Esophagus muscularis mucosa (tissue), 4 donors: ENCODE data around the gene SLC30A10. TPM values are rescaled to one million over a fixed set of nuclear protein-coding genes. Genes with fewer than 3 reads are reported as not detected.
"Not testable (repeated sequence)": the region's sequence is repeated elsewhere in the genome, so short reads cannot be mapped to it uniquely, and the experiment has no call there.

Source experiments
- DNase-seq: peaks from one replicate; pipeline ENCODE4 v3.0.0-alpha.2; 2017; ENCODE audit errors: extremely low spot score
- H3K27ac ChIP-seq, 4 donors: fragments of 200-600 bp; sonication (generic); replicated peaks in 1 of 4; 1 replicate in 3 of 4; 2 replicates in 1 of 4; pipeline ENCODE4 v1.5.1; 2016 to 2019; ENCODE audit warnings: mild to moderate bottlenecking in 1 of 4
- H3K27me3 ChIP-seq, 4 donors: fragments of 200-600 bp; sonication (generic); one replicate each; pipeline versions ENCODE4 v1.5.1 to v1.6.0; 2016 to 2019
- H3K36me3 ChIP-seq, 4 donors: fragments of 200-600 bp; sonication (generic); one replicate each; pipeline ENCODE4 v1.5.1; 2016 to 2019
- H3K4me1 ChIP-seq, 4 donors: fragments of 200-600 bp; sonication (generic); one replicate each; pipeline ENCODE4 v1.5.1; 2016 to 2019
- H3K4me3 ChIP-seq, 4 donors: fragments of 200-600 bp; sonication (generic); 1 replicate in 2 of 4; 2 replicates in 2 of 4; pipeline ENCODE4 v1.5.1; 2016 to 2019; ENCODE audit warnings: mild to moderate bottlenecking in 4 of 4, moderate library complexity in 1 of 4
- H3K9me3 ChIP-seq, 4 donors: fragments of 200-600 bp; sonication (generic); 1 replicate in 3 of 4; 2 replicates in 1 of 4; pipeline ENCODE4 v1.5.1; 2016 to 2019
- CTCF ChIP-seq, 3 experiments: fragments of 200-600 bp in 2 of 3; fragments of 450-650 bp in 1 of 3; sonication (generic) in 2 of 3; IDR thresholded peaks; one replicate each; pipeline ENCODE4 v1.5.1; 2017 to 2019; ENCODE audit warnings: antibody characterized with exemption in 3 of 3, mild to moderate bottlenecking in 2 of 3, moderate library complexity in 1 of 3
- EP300 ChIP-seq: sonication (generic); formaldehyde crosslinking; IDR thresholded peaks from one replicate; pipeline ENCODE4 v1.6.1; 2017; ENCODE audit warnings: antibody characterized with exemption
- POLR2A ChIP-seq: fragments of 450-650 bp; IDR thresholded peaks from one replicate; pipeline ENCODE4 v1.6.1; 2017; ENCODE audit warnings: antibody characterized with exemption, moderate library complexity, mild to moderate bottlenecking, low read depth
- POLR2AphosphoS5 ChIP-seq, 2 donors: sonication (generic); formaldehyde crosslinking; IDR thresholded peaks; one replicate each; pipeline ENCODE4 v1.6.1; 2017; ENCODE audit warnings: antibody characterized with exemption in 2 of 2
- WGBS: methylation state at CpG from one replicate; pipeline ENCODE4 v1.1.5; 2018; 5-methylcytosine and 5-hydroxymethylcytosine counted together
- intact Hi-C: fragments of 100-400 bp; cut with DNase I; formaldehyde crosslinking; loops from one replicate; pipeline ENCODE4 v1.15.1; 2023
- total RNA-seq, 4 donors: library from RNA; depleted of rRNA; stranded (reverse); fragments of >200 nt; gene quantifications; one replicate each; pipeline versions ENCODE4 v1.1.0 to v1.2.1, GENCODE V29; 2016

Gene SLC30A10
- total RNA-seq, 4 donors from 2014 or later, result not detected

- H3K4me1 ChIP-seq, result no peaks in the 10 kb centered on the region
- TF ChIP-seq POLR2AphosphoS5 (IDR thresholded peaks at IDR 0.05) (no peak), EP300 (no peak), POLR2A (no peak), CTCF (IDR thresholded peaks at IDR 0.05) (no peak)
- no peak overlapping the region for H3K4me3 ChIP-seq
- intact Hi-C loops, result no loop called here
- no peak for DNase-seq
- H3K27me3 ChIP-seq, result no peaks in the 10 kb centered on the region
- H3K9me3 ChIP-seq, result peaks cover 0 to 1% (median 0%) of the 10 kb centered on the region in 4 donors
- H3K27ac ChIP-seq, result no peak overlapping the region
- H3K36me3 ChIP-seq, result no peaks in the 10 kb centered on the region
Observed at GRCh38 chr1:219945795-219946194, 17.4 kb upstream of the SLC30A10 start.

GRCh38 chr1:219941179-219942118 lies 13.1 kb upstream of the SLC30A10 start:
- H3K27me3 ChIP-seq, result peaks cover 0 to 6% (median 0%) of the 10 kb centered on the region in 4 donors
- TF ChIP-seq EP300, result no peak
- TF ChIP-seq POLR2AphosphoS5 (IDR thresholded peaks at IDR 0.05), result no peak
- TF ChIP-seq POLR2A, result no peak
- TF ChIP-seq CTCF (IDR thresholded peaks at IDR 0.05), result no peak
- DNase-seq, result peak; percentile 66
- intact Hi-C loops, result no loop called here
- H3K36me3 ChIP-seq, result no peaks in the 10 kb centered on the region
- no peak overlapping the region for H3K27ac ChIP-seq
- no peak overlapping the region for H3K4me3 ChIP-seq
- 83% methylated on average over 2 of the region's 2 CpGs for WGBS
- H3K4me1 ChIP-seq, result no peaks in the 10 kb centered on the region
- H3K9me3 ChIP-seq, result no peaks in the 10 kb centered on the region

DNA sequence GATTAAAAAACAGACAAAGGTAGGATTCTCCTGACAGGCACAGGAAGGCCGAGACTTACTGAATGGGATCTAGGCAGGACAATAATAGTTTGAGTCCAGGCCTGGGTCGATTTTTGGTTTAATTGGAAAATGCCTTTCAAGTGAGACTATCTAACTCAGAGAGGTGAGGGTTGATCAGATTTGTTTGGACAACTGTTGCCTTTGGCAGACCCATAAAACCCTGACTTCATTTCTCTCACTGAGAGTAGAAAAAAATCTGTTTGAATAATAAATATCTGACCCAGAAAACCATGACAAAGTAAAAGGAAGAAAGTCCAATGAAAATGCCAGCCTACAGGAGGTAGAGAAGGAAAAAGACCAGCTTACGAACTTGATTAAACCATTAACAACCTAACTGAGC lies 12.3 kb upstream of the SLC30A10 start:
- TF ChIP-seq POLR2A (no peak), CTCF (IDR thresholded peaks at IDR 0.05) (no peak), POLR2AphosphoS5 (IDR thresholded peaks at IDR 0.05) (no peak), EP300 (no peak)
- no peaks in the 10 kb centered on the region for H3K36me3 ChIP-seq
- WGBS, result 52% methylated on average over 3 of the region's 3 CpGs
- H3K4me1 ChIP-seq, result no peaks in the 10 kb centered on the region
- H3K4me3 ChIP-seq, result no peak overlapping the region
- peaks cover 0 to 6% (median 0%) of the 10 kb centered on the region in 4 donors for H3K27me3 ChIP-seq
- intact Hi-C loops, result no loop called here
- DNase-seq, result no peak
- no peak overlapping the region for H3K27ac ChIP-seq
- H3K9me3 ChIP-seq, result no peaks in the 10 kb centered on the region

DNA sequence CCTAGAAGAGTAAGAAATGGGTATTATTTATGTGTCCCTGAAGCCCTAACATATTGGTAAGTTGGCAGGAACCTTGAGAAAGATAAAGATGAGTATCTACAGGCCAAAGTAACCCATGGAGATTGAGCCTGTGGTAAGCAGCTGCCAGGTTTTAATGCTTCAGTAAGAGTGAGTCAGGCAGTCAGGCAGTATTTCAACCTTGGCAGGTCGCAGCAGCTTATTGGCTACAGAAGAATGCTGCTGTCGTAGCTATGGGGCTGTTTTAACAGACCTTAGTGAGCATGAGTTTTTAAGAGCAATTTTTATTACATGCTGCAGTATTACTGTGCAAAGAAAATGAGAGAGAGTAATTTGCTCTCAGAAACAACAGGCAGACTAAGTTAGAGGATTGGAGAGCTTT lies 10.3 kb upstream of the SLC30A10 start:
- Histone ChIP-seq H3K9me3 (no peaks in the 10 kb centered on the region), H3K27ac (no peak overlapping the region), H3K4me3 (no peak overlapping the region), H3K4me1 (no peaks in the 10 kb centered on the region), H3K27me3 (peaks cover 0 to 6% (median 0%) of the 10 kb centered on the region in 4 donors), H3K36me3 (no peaks in the 10 kb centered on the region)
- intact Hi-C loops, result no loop called here
- no peak for TF ChIP-seq POLR2A
- no peak for TF ChIP-seq POLR2AphosphoS5 (IDR thresholded peaks at IDR 0.05)
- TF ChIP-seq CTCF (IDR thresholded peaks at IDR 0.05), result no peak
- TF ChIP-seq EP300, result no peak
- 66% methylated on average over 2 of the region's 2 CpGs for WGBS
- DNase-seq, result no peak

- H3K4me1 ChIP-seq, DNase-seq, intact Hi-C loops, H3K4me3 ChIP-seq, H3K36me3 ChIP-seq, H3K27ac ChIP-seq, H3K9me3 ChIP-seq: not testable (repeated sequence)
- WGBS, result 88% methylated on average over 11 of the region's 11 CpGs
- H3K27me3 ChIP-seq, result peaks cover 0 to 13% (median 4%) of the 10 kb centered on the region in 4 donors
Observed at GRCh38 chr1:219933763-219934162, 5.4 kb upstream of the SLC30A10 start.
